Activated CD4-positive, alpha-beta T cell treated with anti-CD3 and anti-CD28 coated beads for 4 hours (primary cell): ENCODE measurements around the gene COL20A1.
"Not testable (repeated sequence)": the region's sequence is repeated elsewhere in the genome, so short reads cannot be mapped to it uniquely, and the experiment has no call there.

Source experiments
- DNase-seq, 2 donors: peaks; one replicate each; pipeline ENCODE4 v3.0.0-alpha.2; 2020

COL20A1 gene

DNA sequence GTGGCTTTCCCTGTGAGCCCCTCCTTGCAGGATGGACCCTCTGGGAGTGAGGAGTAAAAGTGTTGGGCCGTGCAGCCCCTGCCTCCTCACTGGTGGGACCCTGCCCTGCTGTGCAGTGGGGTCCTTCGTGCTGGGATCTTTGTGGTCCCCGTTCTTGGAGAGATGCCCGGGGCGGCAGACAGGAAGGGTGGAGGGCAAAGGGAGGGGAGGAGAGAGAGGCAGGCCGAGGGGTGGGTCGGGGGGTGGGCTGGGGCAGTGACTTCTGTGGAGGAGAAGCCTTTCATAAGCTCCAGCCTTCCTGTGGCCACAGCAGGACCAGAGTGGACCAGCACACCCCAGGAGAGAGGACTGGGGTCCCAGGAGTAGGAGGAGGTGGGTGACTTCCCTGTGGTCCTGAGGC is at the start of gene COL20A1:
Gene COL20A1, plus strand, starts transcription at position 283 of the 400 bp plus-strand sequence. CDS start 1,922 bp downstream, outside the sequence.
- DNase-seq, result no peak

DNA sequence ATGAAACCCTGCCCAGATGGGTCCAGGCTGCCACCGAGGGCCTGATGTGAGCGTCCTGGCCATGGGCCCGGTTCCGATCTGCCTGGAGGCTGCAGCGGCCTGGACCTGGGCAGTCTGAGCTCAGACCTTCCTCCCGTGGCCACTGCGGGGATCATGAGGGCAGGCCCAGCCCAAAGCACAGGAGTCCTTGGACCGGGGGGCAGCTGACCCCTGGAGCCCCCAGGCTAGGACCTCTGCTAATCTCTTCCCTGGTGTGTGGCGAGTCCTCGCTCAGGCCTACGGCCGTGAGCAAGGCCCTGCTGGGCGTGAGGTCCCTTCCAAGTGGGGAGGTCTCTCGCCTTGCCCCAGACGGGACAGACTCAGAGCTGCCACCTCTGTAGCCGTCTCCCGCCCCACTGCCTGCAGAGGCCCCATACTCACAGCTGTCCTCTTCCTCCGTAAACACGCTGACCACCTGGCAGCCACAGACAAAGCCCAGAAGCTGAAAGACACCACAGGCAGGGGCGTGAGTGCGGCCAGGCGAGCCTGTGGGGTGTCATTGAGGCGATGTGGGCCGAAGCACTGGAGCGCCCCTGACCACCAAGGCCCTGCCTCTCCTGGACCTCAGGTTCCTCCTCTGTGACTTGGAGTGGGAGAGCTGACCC is 49.3 kb upstream of the COL20A1 start:
- no peak for DNase-seq

GRCh38 chr20:63244468-63244867 is 48.5 kb upstream of the COL20A1 start:
- DNase-seq, result no peak

DNA sequence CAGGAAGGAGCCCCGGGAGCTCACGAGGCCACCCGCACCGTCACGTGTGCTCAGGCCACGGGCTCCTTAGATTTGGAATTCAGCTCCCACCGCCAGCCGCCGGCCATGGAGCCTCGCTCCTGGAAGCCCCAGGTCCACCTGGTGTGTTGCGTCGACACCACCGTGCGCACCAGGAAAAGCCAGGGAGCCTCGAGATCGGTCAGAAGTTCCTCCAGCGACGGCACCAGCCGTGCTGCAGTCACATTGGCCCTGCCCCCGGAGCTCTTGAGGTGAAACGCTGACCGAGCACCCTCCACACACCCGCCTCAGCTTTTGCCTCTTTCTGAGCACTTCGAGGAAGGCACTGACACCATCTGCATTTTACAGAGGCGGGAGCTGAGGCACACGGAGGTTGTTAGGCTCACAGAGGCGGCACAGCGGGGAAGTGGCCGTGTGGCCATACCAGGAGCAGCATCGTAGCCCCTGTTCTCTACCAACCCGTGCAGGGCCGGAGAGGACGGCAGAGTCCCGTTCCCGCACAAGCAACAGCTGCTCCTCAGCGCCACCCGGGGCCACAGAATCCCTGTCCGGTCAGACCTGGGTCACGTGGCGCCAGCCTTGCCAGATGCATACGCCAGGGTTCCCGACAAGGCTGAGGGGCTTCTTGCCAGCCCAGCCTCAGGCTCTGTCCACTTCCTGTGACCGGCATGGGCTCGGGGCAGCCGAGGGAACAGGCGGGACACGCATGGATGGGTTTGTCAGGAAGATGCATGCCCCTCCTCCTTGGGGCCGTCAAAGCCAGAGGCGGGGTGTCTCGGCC is 46.3 kb upstream of the COL20A1 start:
- no peak for DNase-seq

DNA sequence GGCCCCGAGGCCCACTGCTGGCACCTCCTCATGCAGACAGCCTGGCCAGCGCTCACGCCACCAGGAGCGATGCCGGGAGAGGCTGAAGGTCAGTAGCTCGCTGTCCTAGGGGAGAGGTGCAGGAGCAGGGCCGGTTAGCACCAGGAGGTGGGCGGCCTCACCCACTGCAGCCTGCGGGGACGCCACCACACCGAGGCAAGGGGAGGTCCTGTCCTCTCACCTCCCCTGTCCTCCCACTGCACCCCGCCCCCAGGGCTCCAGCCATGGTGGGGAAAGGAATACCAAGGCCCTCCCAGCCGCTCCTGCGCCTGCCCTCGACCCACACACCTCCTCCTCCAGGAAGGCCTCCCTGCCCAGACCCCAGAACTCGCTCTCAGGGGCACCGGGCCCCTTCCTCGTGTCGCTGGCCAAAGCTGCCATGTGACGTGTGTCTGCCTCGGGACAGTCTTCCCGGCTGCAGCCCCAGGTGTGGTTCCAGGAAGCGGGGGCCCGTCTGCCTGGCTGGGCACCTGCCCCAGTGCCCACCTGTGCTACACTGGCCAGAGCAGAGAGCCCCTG is 45.2 kb upstream of the COL20A1 start:
- no peak for DNase-seq

DNA sequence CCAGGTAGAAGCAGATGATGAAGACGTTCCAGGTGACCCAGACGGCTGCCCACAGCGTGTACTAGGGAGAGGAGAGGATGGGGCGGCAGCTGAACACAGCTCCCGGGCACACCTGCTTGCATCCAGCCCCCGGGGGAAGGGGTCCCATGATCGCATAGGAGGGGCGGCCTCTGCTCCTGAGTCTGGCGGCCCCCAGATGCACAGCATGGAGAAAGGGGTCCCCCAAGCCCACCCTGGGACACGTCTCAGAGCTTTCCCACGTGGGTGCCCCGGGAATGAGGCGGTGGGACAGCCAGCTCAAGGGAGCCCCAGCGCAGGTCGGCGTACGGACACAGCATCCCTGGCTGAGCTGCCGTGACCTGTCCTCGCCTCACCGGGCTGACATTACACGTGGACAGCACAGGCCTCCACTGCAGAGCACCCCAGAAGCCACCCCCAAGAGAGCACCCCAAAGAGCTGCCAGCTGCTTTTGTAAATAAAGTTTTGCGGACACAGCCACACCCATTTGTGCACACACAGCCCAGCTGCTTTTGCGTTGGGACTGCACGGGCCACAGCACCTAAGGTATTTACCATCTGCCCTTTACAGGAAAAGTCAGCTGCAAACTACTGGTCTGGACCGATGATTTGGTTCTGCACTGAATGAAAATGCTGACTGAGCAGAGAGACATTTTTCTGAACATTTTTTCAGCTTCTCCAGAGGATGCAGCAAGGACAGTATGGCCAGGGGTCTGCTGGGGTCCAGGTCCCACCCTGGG is 44.0 kb upstream of the COL20A1 start:
- no peak for DNase-seq

GRCh38 chr20:63249891-63250290 is 43.1 kb upstream of the COL20A1 start:
- DNase-seq, result no peak

DNA sequence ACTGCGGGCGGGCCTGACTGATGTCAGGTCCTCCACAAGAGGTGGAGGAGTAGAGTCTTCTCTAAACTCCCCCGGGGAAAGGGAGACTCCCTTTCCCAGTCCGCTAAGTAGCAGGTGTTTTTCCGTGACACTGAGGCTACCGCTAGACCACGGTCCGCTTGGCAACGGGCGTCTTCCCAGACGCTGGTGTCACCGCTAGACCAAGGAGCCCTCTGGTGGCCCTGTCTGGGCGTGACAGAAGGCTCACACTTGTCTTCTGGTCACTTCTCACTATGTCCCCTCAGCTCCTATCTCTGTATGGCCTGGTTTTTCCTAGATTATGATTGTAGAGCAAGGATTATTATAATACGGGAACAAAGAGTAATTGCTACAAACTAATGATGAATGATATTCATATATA is 41.6 kb upstream of the COL20A1 start:
- not testable (repeated sequence) for DNase-seq

DNA sequence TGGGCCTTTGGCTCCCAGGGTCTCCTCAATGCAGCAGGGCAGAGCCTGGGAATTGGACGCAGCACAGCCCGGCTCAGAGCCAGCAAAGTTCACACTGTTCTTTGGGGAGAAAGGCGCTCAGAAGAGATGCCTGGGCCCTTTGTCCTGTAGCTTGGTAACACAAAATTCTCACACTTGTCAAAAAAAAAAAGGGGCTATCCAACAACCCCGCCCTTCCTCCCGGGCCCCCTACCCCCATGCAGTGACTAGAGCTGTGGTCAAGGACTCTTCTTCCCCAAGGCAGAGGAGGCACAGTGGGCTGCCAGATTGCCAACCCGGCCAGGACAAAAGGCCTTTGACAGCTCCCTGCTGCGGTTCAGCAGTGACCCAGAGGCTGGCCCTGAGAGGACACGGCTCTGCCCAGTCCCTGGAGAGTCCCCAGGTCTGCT is 40.7 kb upstream of the COL20A1 start:
- no peak for DNase-seq

GRCh38 chr20:63253065-63253437 is 39.9 kb upstream of the COL20A1 start:
- DNase-seq, result no peak

DNA sequence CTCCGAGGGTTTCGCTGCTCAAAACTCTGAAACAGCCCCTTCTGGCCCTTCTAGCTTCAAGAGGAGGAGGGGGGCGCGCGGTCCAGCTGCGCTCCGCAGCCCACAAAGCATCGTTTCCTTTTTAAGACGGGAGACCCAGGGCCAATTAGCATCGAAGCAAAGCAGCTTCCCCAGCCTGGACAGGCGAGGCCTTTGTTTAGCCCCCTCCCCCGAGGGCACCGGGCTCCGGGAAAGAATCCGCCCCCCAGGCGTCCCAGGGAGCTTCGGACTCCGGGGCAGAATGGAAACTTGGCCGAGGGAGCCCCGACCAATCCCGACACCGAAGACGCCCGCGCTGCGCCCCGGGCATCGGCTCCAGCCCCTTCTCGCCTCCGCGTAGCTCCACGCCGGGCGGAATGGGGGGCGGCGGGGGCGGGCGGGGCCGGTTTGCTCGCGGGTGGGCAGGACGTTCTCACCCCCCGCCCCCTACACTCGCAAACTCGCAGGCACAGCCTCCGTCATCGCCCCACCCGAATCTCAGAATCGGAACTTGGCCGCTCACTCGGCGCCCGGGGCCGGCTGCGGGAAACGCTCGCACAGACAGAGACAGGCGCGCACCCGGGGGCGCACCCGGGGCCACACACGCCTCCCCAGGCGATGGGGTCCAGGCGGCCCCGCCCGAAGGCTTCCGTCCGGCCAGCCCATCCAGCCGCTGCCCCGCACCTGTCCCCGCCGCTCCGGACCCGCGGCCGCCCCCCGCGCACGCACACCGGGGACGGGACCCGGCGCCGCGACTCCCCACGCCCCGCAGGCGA is 39.4 kb upstream of the COL20A1 start:
- no peak for DNase-seq

- no peak for DNase-seq
Observed at GRCh38 chr20:63254232-63254605, 38.8 kb upstream of the COL20A1 start, which contains the start of gene NKAIN4. Gene NKAIN4 (minus strand): TSS chr20:63254463. CDS start chr20:63254450, 13 bp downstream.

- DNase-seq, result no peak
Observed at GRCh38 chr20:63254606-63255384, 38.2 kb upstream of the COL20A1 start.

DNA sequence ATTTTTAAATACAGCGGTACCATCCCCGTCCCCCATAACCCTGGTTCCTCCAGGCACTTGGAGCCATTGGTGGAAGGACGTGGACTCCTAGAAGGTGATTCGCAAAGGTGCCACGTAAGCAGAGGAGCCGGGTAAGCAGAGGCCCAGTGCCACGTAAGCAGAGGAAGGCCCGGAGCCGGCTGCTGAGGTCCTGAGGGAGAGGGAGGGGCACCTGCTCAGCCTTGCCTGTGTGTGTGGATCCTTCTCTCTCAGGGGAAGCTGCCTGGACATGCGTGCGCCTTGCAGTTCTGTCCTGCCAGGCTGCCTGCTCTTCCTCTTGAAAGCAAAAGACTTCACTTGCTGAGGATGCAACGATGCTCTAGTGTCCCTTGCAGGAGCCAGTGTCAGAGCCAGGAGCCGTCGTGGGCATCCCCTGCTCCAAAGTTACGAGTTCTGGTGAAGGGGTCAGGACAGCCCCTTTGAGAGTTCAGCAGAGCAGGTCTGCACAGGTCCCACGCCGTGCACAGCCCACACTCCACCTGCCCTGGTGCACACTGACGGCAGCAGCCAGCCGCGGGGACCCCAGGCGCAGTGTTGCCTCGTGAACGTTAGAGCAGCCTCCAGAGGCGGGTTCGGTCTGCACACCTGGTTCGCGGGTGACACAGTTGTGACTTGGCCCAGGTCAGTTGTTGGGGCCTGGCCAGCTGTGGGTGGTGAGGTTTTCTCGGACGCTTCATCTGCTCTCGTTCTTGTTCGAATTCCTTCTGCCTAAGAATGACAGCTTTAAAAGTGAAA is 36.9 kb upstream of the COL20A1 start:
- DNase-seq, result no peak

GRCh38 chr20:63256954-63257353 is 36.0 kb upstream of the COL20A1 start:
- DNase-seq, result no peak

- DNase-seq, result no peak
Observed at GRCh38 chr20:63257629-63258028, 35.4 kb upstream of the COL20A1 start.

DNA sequence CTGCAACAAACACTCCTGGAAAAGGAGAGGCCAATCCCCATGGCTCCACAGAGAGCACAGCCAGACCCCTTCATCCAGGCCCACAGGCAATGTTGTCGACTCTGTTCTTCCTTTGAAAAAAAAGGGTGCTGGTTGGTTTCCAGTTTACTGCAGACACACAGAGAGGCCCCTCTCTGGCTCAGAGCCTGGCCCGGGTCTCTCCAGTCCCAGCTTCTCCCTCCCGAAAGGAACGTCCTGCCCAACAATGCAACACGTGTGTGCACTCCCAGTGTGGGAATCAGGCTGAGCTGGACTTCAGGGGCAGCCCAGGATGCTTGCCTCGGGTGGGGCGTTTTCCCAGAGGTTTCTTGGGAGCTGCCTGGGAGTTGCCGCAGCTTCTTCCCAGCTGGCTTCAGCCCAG is 34.2 kb upstream of the COL20A1 start:
- no peak for DNase-seq

GRCh38 chr20:63259734-63260460 is 33.1 kb upstream of the COL20A1 start:
- no peak for DNase-seq

GRCh38 chr20:63260521-63260920 is 32.5 kb upstream of the COL20A1 start:
- no peak for DNase-seq
